Endometrium (tissue), 2 donors: ENCODE results near the gene DPP6.

ENCODE experiments used
- FAIRE-seq: peaks from 2 replicates; lab custom pipeline; 2012; peaks lifted over from hg19 to GRCh38; lab: Jason Lieb, UNC
- donor health status: control.
- donor health status: control.

Gene DPP6

DNA sequence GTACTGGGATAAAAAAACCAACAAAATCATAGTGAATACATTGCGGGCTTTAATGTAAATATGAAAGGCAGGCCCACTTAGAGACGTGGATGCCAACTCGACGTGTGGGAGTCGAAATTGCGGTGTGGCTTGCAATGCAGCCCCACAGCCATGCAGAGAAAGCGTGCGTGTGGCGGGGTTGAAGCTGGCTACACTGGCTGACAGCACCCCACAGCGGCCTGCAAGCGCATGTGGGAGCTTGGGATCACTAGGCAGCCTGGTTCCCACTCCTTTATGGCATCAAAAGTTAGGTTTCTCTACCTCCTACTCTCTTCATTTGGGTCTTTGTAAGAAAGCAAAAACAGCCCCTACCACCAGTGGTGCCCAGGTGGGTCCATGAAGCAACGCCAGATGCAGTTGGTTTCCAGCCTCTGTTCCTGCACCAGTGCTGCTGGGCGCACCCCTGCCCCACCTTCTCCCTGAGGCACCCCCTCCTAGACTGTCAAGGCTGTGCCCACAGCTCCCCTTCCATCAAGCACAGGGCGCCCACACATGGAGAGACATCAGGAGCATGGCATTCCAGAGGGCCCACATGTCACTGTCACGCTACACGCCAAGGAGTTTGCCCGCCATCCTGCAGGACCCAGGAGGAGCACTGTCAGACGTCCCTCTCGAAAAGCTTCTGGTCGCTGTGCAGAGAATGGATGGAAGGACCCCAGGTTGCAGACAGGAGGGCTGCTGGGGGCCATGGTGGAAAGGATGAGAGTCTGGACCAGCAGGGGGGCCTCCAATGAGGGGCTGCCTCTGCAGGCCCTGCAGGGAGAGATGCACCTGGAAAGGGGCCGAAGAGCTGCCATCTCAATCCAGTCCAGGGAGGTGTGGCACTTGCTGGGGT, 807.8 kb downstream of the DPP6 start:
- FAIRE-seq = no peak

DNA sequence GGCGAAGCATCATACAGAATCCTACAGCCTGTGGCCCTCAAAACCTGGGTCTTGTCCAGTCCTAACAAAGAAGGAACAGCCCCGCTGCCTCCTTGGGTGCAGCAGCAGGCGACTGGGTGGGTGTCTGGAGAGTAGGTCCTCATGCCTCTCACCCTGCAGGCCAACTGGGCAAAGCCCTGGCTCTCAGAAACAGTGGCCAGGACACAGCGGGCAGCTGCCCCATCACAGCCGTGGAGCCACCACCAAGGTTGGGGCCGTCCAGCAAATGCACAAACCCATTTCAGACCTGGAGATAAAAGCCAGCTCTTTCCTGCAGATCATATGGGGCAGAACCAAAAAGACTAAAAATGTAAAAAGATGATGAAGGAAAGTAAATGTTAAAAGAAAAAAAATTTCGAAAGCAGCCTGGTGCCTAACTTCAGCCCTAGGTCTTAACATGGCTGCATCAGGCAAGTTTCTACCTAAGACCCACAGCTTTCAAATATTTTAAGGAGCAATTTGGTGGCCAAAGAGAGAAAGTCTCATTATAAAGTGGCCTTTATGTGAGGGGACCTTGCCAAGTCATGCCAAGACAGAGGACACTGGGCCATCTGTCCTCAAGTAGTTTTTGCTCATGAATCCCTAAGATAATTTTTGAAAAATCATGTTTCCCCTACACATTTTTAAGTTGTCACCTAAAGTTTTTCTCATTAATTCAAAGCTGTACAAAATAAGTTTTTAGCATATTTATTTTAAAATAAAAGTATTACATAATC, 808.6 kb downstream of the DPP6 start:
- no peak for FAIRE-seq

DNA sequence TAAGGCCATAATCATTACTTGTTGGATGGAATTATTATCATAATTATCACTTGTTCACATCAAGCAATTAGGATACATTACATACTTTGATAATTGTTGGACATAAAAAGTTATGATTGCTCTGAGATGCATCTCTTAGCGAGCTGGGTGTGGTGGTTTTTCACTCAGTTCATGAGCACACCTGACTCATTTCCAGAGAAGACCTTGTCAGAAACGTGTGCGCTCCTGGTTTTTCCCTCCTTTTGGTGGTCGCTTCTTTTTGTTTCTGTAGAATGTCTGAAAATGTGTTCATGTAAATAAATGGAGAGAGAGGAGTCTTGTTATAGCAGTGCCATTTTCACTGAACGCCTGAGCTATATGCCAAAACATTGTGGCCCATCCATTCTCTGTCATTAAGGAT, 809.4 kb downstream of the DPP6 start:
- FAIRE-seq = no peak

DNA sequence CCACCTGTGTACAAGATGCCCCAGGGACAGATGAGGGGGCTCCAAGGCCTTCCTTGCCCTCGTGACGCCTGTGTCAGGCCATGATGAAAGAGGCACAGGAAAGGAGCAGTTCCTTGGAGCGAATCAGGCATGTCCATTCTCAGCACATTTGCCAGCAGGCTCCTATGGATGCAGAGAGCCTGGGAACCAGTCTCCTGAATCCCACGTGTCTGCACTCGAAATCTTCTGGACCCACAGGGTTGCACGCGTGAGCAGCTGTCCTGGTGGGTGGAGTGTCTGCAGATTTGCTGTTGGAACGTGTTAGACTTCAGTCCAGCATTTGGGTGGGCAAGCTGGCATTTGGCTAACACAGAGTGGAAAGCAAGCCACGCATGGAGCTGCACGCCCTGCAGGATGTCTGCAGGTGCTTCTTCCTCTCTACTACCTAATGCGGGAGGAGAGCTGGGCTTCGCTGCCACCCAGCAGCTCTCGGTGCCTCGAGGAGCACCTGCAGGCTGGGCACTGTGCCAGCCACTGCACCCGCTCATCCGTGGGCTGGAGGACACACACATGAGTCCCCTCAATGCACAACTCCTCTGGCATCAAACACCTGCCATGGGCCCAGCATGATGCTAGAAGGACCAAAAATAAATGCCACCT, 810.1 kb downstream of the DPP6 start:
- no peak for FAIRE-seq

DNA sequence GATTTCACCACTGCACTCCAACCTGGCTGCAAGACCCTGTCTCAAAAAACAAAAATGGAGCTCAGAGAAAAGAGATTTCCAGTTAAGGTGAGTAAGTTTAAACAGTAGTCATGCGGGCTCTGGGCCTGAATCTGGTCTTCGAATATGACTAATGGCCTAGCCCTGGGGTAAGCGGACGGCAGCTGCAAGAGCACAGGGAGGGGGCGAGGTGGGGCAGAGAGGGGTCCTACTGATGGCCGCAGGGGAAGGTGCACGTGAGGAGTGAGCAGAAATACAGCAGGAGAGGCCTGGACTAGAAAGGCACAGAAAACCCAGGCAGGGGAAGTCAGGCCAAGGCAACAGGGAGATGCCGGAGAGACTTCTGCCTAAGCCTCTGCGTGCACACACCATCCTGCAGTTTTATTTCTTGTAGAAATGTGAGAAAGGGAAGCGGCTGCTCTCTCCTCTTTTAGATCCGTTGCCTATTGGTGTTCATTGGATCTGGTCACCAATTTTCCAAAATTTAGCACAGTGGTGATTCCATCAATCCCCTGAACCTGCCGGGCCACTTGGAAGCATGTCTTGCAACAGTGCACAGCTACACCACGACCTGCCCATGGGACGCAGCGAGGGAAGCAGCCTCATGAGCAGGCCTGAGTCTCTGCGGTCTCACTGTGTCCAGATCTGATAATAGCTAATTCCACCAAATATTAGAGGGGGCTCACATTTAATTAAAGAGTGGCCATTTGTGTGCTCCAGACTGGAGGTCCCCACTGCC, 811.7 kb downstream of the DPP6 start:
- FAIRE-seq = no peak

DNA sequence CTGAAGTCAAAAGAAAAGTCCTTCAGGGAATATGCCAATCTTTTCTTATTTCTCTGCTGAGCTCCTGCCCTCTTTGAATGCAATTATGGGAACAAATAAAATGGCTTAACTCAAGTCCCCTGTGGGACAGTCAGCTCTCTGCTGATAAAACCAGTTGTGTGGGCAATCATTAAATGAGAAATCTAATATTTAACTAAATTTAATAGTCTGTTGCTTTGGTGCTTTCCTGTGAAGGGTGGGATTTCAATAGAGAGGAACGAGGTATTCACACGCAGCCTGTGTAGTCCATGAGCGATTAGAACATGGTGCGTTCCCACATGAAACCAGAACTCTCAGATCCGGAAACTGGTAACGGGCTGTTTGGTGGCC, 812.3 kb downstream of the DPP6 start:
- FAIRE-seq = no peak

DNA sequence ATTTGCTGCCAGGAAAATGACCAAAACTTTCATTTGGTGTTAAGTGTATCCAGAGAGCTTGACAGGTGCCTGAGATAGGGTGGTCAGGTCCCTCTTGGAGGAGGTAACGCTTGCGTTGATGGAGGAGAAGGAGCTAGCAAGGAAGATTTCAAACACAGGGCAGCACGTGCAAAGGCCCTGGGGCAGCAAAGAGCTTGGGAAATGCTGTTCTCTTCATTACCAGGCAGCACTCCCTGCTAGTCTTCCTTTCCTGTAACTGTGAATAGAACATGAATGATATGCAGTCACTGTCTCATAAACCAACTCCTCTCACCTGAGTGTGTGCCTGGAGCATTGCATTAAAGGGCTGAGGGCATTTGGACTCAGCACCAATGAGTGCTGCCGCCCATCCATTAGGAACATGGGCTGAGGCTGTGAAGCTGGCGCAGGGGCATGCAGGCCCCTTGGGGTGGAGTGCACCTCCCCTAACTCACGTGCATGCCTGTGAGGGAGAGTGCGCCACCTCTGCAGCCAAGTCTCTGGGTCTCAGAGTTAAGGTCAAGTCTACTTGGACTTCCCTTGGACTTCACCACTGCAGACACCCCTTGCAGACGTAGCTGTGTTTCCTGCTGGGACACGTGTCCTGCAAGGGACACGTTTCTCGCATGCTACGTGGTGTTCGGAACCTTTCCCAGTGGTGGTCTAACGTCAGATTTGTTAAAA, 813.9 kb downstream of the DPP6 start:
- no peak for FAIRE-seq

DNA sequence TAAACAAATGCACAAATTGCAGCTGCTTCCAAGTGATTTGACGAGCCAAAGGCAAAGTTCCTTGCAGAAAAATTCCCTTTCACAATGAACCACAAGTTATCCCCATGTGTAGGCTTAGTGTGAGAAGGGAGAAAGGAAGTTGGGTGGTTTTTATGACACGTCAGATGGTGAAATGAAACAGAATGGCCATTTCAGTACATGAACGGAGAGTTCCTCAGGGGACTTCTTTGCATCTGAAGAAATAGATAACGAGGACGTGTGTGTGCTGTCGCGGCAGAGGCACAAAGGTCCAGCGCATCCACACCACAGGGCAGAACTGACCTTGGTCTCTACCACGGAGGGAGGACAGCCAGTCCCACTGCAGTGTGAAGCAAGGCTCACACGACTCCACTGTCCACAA, 814.9 kb downstream of the DPP6 start:
- no peak for FAIRE-seq

DNA sequence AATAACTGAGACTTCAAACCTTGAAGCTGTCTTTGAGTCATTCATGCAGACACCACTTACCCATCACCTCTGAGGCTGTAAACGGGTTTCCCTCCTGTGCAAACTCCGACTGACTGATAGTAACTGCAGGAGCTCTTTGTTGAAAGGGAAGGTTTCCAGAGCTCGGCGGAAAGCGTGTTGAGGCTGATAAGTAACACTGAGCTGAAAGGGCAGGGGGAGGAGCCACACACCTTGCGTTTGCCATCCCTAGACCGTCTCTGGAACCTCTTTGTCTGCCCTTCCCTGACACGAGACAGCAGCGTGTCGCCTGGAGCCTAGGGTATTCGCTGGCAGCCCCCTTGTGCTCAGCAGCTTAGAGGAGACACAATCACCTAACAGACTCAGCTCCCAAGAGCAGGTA, 816.7 kb downstream of the DPP6 start:
- no peak for FAIRE-seq

DNA sequence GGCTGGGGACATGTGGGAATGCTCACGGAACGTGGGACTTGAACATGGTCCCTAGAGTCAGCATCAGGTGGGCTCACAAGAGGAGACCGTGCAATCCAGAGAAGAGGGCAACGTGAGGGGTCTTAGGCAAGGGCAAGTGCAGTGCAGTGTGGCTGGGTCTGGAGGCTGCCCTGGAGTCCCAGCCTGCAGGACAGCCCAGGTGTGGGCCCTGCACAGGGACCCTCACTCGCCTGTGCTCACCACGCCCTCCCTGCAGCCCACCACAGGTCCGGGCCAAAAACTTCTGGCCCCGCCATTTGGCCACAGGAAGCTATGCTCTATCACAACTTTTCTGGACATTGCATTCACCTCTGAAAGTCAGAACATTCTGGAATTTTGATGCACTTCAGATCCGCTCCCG, 817.2 kb downstream of the DPP6 start:
- FAIRE-seq = no peak

DNA sequence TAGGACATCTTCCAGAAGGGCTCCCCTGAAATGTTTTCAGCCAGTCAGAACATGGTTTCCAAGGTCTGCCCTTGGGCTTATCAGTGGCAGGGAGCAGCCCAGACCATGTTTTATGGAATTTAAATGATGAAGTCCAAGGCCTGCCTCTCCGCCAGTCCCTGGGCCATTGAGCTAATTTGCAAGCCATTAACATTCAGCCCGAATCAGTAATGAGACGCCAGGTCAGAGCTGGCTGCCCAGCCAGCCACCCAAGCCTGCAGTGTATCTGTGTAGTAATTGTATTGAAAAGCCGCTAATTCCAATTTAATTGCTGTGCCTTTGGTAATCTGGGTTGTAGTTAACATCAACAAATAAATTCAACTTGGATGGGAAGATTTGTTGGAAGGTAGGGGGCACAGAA, 819.3 kb downstream of the DPP6 start:
- no peak for FAIRE-seq

DNA sequence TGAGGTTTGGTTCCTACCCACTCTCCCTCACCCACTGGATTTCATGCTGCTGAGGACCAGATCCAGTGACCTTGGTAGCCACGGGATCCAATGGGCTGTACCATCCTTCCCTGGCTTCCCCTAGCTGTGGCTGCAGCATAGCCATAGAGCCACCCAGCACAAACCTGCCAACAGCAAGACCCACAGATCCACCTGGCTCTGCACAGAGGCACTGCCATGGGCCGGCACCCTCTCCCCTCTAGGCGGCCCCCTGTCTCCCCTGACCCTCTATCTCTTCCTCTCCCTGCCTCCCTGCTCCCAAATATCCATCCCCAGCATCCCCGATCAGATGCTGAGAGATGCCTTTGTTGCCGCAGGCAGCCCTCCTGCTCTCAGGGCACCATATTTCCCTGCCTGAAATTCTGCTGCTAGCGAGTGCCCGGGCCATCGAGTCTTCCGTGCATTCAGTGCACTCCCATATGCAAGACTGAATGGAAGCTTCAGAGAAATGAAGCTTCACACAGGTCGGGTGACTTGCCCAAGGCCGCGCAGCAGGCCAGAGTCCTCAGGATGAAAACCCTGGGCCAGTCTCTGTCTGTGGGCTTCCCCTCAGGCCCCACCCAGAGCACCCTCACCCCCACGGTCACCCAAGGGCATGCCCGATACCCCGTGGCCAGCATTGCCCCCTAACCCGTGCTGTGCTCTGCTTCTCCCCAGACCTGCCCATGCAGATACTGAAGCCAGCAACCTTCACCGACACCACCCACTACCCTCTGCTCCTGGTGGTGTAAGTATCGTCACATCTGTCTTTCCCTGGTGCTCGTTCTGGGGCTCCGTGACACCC, 819.9 kb downstream of the DPP6 start:
- no peak for FAIRE-seq

DNA sequence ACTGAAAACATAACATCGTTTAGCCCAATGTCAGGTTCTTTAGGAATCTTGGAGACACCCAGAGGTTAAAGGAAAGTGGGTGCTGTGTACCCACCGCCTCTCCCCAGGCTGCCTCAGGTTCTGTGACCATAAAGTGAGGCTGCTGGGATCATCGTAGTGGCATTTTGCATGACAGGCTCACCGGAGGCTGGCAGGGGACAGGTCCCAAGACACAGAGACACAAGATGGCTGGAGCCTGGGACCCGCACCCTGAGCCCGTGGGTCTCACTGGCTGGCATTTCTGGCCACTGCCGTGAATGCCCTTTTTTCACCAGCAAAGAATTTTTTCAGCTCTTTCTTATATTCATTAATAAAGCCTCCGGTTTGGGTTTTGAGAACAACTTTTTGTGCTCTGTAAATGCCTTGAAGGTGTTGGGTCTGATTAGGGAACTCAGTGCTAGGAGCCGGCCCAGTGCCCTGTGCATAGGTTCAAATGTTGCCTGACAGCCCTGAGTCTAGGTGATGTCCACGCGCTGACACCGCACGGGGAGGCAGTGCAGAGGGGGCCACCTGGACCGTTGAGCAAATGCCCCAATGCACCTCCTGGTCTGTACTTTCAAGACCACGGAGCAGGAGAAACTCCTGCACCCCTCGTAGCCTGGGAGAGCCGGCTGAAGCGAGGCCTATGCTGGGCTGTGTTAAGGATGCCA, 820.8 kb downstream of the DPP6 start:
- no peak for FAIRE-seq

DNA sequence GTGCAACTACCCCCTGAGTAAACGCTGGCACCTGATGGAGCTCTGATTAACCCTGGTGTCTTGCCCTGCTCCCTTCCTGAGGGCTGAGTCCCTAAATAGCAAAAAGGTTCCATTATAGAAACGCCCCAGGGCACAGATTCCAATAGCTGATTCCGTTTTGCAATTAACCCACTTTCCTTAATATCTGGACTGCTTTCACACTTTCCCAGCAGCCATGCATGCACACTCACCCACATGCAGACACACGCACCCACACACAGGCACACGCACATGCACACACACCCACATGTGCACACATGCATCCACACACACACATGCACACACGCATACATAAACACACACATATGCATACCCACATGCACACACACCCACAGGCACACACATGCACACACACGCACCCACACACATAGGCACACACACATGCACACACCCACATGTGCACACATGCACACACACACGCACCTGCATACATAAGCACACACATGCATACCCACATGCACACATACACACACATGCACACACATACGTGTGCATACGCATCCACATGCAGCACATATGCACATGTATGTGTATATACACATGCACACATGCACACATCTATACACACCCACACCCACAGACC, 821.4 kb downstream of the DPP6 start:
- no peak for FAIRE-seq

DNA sequence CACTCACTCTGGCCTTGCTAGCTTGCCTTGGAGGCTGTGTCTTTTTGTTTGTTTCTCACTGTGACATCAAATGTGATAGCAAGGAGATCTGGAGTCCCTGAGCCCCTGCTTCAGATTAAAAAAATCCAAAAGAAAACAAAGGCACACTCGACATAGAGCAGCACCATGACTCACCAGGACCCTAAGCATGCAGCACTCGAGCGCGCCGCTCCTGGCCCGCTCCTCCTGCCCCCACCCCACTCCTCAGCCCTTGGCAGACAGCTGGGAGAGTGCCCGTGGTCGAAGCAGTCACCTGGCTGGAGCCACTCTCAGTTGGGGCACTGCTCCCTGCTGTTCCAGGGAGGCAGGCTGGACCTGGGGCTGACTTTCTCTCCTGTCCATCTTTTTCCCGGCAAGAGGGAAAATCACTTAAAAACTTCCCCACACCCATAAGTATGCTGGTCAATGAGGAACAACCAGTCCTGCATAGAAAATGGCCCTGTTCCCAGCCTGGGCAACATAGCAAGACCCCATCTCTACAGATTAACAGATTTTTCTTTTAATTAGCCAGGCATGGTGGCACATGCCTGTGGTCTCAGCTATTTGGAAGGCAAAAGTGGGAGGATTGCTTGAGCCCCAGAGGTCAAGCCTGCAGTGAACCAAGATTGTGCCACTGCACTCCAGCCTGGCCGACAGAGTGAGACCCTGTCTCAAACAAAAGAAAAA, 822.4 kb downstream of the DPP6 start:
- FAIRE-seq = no peak

DNA sequence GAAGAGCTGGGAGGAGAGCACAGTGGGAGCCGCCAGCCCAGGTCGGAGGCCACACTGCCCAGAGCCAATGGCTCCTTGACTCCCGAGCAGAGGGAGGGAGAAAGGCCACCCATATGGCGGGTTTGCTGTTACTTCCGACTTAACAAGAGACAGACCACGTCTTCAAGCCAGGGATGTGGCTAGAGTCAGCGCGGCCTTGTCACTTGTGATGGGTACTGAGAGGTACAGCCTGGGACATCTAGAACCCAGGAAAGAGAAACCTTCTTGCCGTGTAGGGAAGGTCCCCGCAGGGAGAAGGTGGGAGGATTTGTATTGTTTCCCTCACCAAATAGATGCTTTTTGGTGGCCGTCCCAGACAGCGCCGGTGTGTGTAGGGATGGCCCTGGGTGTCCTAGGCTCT, 823.1 kb downstream of the DPP6 start:
- no peak for FAIRE-seq

DNA sequence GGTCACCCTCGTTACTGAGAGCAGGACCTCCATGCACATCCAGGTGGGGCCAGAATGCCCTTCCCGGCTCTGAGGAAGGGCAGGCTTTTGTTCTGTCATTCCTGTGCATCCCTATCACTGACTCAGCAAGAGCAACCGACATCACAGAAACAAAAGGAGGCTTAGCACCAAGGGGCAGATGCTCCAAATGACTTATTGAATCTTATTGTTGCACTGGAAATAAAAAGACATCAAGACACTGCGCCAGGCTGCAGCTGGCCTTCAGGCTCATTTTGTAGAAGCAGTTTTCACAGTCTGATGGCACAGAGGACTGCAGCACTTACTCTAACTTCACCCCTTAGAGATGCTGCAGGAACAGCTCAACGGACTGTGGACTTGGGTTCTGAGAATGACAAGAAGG, 824.3 kb downstream of the DPP6 start:
- FAIRE-seq = no peak

DNA sequence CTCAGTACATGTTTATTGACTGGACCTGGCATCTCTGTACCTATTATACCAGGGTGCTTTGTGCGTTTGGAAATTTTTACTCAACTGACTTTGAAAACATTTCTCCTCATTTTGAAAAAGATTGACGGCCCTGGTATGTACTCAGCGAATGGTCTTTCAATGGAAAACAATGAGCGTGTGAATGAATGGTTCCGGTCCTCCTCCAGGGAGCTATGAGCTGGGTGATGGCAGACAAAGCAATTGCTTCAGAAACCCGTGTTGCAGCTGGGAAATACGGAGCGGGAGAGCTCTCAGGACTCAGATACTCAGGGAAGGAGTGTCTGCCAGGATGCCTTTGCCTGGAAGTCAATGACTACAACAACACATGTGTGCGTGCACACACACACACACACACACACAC, 824.8 kb downstream of the DPP6 start:
- no peak for FAIRE-seq

DNA sequence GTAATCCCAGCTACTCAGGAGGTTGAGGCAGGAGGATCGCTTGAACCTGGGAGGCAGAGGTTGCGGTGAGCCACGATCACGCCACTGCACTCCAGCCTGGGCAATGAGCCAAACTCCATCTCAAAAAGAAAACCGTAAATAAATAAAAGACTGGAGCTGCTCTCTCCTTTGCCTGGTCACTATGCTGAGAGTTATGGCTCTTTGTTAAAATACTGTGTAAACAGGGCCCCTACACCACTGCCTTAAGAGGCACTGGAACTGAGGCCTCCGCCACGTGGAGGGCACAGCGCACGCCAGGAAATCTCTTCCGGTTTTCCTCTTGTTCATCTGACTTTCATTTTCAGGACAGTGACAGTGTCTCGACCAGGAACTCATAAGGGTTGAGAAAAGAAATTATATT, 827.4 kb downstream of the DPP6 start:
- FAIRE-seq = no peak
